ENCODE data around the gene MS4A12. TPM values are rescaled to one million over a fixed set of nuclear protein-coding genes. Genes with fewer than 3 reads are reported as not detected.

MS4A12 gene
- total RNA-seq, 1 experiment from 2014 or later, result not detected

DNA sequence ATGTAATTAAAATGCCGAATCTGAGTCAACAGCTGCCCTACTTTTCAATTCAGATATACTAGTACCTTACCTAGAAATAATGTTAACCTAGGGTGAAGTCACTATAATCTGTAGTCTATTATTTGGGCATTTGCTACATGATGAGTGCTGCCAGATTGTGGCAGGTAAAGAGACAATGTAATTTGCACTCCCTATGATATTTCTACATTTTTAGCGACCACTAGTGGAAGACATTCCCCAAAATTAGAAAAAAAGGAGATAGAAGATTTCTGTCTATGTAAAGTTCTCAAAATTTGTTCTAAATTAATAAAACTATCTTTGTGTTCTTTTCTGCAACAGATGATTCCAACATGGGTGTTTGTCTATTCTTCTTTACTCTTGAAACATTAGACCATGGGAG, 22.9 kb upstream of the MS4A12 start:
- no peak overlapping the region for H3K4ac ChIP-seq (ENCODE audit: low read depth, low read length)
- H3K4me2 ChIP-seq (ENCODE audit: insufficient read depth, insufficient read length, low read length), result no peak overlapping the region
- H3K27me3 ChIP-seq (ENCODE audit: insufficient read depth, low read length), result no peaks in the 10 kb centered on the region
- Mint-ChIP-seq H3K27me3 (ENCODE audit: low read depth) (no peaks in the 10 kb centered on the region), H3K9me3 (no peaks in the 10 kb centered on the region), H3K36me3 (ENCODE audit: insufficient read depth in 1 of 3, low read depth in 3 of 3) (no peaks in the 10 kb centered on the region), H3K4me1 (no peaks in the 10 kb centered on the region), H3K4me3 (no peak overlapping the region), H3K27ac (no peak overlapping the region)
- H3T11ph ChIP-seq (ENCODE audit: low read length), result no peak overlapping the region
- H3K9ac ChIP-seq (ENCODE audit: extremely low read depth, insufficient read length, low read length), result no peak overlapping the region
- H4K20me1 ChIP-seq (ENCODE audit: control insufficient read depth, insufficient read depth, insufficient read length), result no peaks in the 10 kb centered on the region
- H3K4me1 ChIP-seq (ENCODE audit: insufficient read depth, low read length), result no peaks in the 10 kb centered on the region
- no peak overlapping the region for H2BK15ac ChIP-seq (ENCODE audit: low read depth, low read length)
- no peak overlapping the region for H2AFZ ChIP-seq (ENCODE audit: low read length)
- no peak overlapping the region for H4K8ac ChIP-seq (replicated peaks; ENCODE audit: insufficient read length, low read depth, low read length)
- H3K18ac ChIP-seq (ENCODE audit: insufficient read length, low read depth, low read length), result no peak overlapping the region
- H3K27ac ChIP-seq (ENCODE audit: insufficient read length, low read depth, low read length), result no peak overlapping the region
- no peak overlapping the region for H2AK5ac ChIP-seq (ENCODE audit: insufficient read length, low read length)
- H2BK20ac ChIP-seq (ENCODE audit: low read depth, low read length, poor library complexity, severe bottlenecking), result no peak overlapping the region
- H3K14ac ChIP-seq (ENCODE audit: insufficient read depth, low read length), result no peak overlapping the region
- no peak overlapping the region for H2BK5ac ChIP-seq (ENCODE audit: insufficient read length, low read length)
- TF ChIP-seq, protein P1, sequence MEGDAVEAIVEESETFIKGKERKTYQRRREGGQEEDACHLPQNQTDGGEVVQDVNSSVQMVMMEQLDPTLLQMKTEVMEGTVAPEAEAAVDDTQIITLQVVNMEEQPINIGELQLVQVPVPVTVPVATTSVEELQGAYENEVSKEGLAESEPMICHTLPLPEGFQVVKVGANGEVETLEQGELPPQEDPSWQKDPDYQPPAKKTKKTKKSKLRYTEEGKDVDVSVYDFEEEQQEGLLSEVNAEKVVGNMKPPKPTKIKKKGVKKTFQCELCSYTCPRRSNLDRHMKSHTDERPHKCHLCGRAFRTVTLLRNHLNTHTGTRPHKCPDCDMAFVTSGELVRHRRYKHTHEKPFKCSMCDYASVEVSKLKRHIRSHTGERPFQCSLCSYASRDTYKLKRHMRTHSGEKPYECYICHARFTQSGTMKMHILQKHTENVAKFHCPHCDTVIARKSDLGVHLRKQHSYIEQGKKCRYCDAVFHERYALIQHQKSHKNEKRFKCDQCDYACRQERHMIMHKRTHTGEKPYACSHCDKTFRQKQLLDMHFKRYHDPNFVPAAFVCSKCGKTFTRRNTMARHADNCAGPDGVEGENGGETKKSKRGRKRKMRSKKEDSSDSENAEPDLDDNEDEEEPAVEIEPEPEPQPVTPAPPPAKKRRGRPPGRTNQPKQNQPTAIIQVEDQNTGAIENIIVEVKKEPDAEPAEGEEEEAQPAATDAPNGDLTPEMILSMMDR (conservative IDR thresholded peaks at IDR 0.05), result no peak; the same call in 2 of the 3 replicates
- no peaks in the 10 kb centered on the region for H3K23me2 ChIP-seq (ENCODE audit: insufficient read length, low read depth, low read length, poor library complexity, severe bottlenecking)
- no peak overlapping the region for H2BK120ac ChIP-seq (ENCODE audit: low read depth, low read length, poor library complexity, severe bottlenecking)
- H2BK12ac ChIP-seq (ENCODE audit: insufficient read length, low read depth, low read length), result no peak overlapping the region
- no CpG with 5 or more reads among the region's 2 CpGs for WGBS (ENCODE audit: extremely low coverage, insufficient read length, low lambda C conversion rate)
- no peaks in the 10 kb centered on the region for H3K9me3 ChIP-seq (ENCODE audit: control insufficient read depth, low read depth, low read length)
- DNase-seq, result no peak
- no peaks in the 10 kb centered on the region for H3K79me2 ChIP-seq (ENCODE audit: insufficient read depth, low read length)
- no peak overlapping the region for H4K91ac ChIP-seq (ENCODE audit: insufficient read length, low read depth, low read length)
- no peak overlapping the region for H3K56ac ChIP-seq (ENCODE audit: insufficient read length, low read depth, low read length)
- H3K23ac ChIP-seq (ENCODE audit: insufficient read length, low read depth, low read length), result no peak overlapping the region
- H4K5ac ChIP-seq (ENCODE audit: insufficient read length, low read depth, low read length), result no peak overlapping the region
- H3K79me1 ChIP-seq (ENCODE audit: insufficient read depth, low read depth, low read length, poor library complexity, severe bottlenecking), result no peaks in the 10 kb centered on the region

Measured in H9 (cell line).